OCI-LY7 (cell line): ENCODE results near the gene DVL2.
A peak's percentile ranks its signal among the peaks of the same experiment; 100 is the strongest.

Source experiments
- CTCF ChIP-seq: fragments of 200-600 bp; sonication (generic); conservative IDR thresholded peaks from 2 replicates; pipeline ENCODE4 v1.5.1; 2014; ENCODE audit warnings: mild to moderate bottlenecking, antibody characterized with exemption, low read length, moderate library complexity, mixed read lengths
- EZH2phosphoT487 ChIP-seq: fragments of 200-600 bp; sonication (generic); IDR thresholded peaks from 2 replicates; pipeline ENCODE4 v1.6.1; 2018; ENCODE audit warnings: low read depth, borderline replicate concordance, mild to moderate bottlenecking, mixed run types, antibody characterized with exemption, low read length, moderate library complexity, mixed read lengths

- peak; percentile 74 for TF ChIP-seq CTCF
- TF ChIP-seq EZH2phosphoT487 = no peak
Observed at GRCh38 chr17:7214300-7215135, 19.8 kb downstream of the DVL2 start.
